Brain pericyte (primary cell): Measurements from ENCODE around the gene WDR33.
"Not testable (repeated sequence)": the region's sequence is repeated elsewhere in the genome, so short reads cannot be mapped to it uniquely, and the experiment has no call there.

Experiments
- DNase-seq: peaks from one replicate; pipeline ENCODE4 v3.0.0-alpha.2; 2012; ENCODE audit warnings: low read depth, low spot score

Gene WDR33

GRCh38 chr2:127810619-127811396 lies at the start of gene WDR33:
Gene WDR33 (minus strand): TSS chr2:127811171. CDS start chr2:127770981, 40,190 bp downstream.
- peak; percentile 49 for DNase-seq

DNA sequence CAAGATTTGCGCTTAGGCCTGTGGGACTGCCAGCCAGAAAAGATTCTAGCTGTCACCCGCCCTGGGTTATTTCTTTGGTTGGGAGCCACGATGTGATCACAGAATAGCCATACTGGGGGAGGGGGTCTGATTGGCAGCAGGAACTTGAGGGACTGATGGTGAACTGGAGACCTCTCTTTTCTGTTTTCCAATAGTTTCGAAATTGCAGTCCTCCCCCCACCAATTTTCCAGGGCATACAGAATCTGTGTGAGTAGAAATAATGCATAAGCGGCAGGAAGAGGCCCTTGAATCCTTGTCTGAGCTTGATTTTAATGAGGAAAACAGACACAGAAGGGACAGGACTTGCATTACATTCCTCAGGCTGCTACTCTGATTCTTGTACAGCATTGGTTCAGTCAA lies 49.2 kb upstream of the WDR33 start:
- DNase-seq: no peak

DNA sequence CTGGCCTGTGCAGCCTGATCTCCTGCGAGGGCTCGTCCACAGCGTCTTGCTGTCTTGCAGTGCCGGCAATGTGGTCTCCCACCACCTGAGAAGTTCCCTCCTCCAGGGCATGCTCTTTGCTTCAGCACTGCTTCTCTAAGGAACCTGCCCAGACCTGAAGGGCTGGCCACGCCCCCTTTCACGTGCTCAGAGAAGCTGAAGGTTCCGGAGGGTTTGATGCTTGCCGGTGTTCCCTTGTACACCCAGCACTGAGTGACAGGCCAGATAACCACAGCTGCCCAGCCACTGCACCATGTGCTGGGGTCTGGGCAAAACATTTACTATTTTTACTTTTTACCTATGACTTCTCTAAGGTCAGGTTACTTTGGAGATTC lies 48.7 kb upstream of the WDR33 start:
- DNase-seq: no peak

DNA sequence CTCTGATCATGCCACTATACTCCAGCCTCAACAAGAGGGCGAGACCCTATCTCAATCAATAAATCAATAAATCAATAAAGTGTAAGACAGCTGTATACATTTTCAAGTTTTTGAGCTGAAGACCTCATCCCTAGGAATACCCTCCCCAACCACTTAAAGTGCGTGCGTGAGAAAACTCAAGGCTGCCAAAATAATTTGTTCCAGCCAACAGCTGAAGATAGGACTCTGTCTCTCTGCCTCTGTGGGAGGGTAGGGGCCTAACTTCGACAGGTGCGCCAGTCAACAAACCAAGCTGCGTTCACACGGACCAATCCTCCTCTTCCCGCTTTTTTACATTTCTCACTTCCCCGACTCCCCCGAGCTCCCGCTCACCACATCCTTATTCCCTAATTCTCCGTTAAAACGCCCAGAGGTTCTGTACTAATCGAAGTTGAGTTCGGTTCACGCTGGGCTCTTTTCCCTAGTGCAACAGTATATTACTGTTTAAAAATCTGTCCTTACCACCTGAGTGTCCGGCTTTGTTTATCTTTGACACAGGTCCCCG lies 46.4 kb upstream of the WDR33 start:
- peak; percentile 3 for DNase-seq

DNA sequence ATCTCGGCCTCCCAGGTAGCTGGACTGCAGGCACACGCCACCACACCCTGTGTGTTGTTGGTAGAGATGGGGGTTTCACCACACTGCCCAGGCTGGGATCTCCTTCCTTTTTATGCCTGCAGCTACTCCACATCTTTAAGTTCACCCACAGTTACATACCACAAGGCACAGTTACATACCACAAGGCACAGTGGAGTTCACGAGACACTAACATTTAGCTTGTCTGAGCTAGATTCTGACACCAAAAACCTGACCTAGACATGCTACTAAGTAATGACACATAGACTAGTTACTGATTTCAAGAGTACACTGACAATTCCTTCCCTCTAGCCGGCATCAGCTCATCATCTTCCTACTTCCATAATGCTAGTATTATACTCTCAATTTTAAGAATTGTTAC lies 42.7 kb upstream of the WDR33 start:
- no peak for DNase-seq

GRCh38 chr2:127852388-127852787 lies 41.4 kb upstream of the WDR33 start:
- no peak for DNase-seq

GRCh38 chr2:127847931-127848330 lies 37.0 kb upstream of the WDR33 start:
- DNase-seq: no peak

DNA sequence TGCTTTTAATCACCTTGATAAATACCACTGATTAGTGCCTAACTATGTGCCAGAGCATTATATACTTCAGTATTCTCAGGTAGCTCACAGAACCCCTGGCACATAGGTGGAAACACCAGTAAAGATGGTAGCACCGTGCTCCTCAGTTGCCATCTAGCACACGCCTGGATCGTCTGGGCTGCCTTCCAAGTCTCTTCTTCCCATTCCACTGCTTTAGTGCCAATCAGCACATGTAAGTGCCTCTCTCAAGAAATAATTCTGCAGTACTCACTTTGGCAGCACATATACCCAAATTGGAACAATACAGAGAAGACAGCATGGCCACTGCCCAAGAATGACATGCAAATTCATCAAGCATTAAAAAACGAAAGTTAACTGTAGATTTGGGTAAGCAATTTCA lies 34.0 kb upstream of the WDR33 start:
- no peak for DNase-seq

DNA sequence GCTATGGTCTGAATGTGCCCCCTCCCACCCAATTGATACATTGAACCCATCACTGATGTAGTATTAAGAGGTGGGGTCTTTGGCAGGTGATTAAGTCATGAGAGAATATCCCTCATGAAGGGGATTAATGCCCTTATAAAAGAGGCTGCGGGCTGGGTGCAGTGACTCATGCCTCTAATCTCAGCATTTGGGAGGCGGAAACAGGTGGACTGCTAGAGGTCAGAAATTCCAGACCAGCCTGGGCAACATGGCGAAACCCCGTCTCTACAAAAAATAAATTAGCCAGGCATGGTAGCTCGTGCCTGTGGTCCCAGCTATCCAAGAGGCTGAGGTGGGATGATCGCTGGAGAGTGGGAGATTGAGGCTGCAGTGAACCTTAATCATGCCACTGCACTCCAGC lies 32.7 kb upstream of the WDR33 start:
- DNase-seq: no peak

GRCh38 chr2:127841466-127842178 lies 30.7 kb upstream of the WDR33 start:
- DNase-seq: no peak

- DNase-seq: no peak
These were observed 29.9 kb upstream of the WDR33 start for GRCh38 chr2:127840893-127841292.

DNA sequence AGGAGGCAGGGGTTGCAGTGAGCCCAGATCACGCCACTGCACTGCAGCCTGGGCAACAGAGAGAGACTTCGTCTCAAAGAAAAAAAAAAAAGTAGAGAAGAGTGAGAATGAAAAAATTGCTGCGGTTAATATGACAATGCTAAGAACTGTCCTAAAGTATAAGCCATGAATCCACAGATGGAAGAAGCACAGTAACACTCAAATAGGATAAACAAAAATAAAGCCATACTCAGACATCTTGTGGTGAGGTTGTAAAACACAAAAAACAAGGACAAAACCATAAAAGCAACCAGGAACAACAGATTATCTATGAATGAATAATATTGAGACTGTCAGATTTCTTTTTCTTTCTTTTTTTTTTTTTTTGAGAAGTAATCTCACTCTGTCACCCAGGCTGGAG lies 24.0 kb upstream of the WDR33 start:
- DNase-seq: no peak

DNA sequence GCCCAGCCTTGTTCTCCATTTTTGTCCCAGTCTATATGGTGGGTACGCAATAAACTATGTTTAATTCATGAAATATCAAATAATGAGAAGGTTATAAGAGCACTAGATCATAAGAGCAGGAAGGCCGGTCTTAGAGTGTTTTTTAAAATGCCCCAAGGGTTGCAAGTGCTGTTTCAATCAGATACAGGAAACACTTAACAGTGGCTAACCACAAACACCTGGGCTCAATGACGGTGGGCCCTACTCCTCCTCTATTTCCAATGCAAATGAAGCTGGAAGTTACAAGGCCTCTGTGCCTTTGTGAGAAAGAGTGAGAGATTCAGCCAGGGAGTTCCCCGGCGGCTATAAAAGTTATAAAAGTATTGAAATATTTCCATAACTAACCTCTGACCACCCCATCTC lies 18.9 kb upstream of the WDR33 start:
- no peak for DNase-seq

- DNase-seq: not testable (repeated sequence)
These were observed 15.7 kb upstream of the WDR33 start for GRCh38 chr2:127826708-127827107.

DNA sequence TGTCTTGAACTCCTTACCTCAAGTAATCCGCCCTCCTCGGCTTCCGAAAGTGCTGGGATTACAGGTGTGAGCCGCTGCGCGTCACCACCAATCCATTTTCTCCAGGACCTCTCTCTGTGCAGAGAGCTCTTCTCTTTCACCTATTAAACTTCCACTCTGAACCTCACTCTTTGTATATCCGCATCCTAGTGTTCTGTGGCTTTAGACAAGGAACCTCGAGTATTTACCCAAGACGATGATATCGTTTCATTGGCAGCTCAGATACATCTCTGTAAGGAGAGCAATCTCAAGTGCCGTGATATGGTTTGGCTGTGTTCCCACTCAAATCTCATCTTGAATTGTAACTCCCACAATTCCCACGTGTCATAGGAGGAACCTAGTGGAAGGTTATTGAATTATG lies 15.1 kb upstream of the WDR33 start:
- no peak for DNase-seq

DNA sequence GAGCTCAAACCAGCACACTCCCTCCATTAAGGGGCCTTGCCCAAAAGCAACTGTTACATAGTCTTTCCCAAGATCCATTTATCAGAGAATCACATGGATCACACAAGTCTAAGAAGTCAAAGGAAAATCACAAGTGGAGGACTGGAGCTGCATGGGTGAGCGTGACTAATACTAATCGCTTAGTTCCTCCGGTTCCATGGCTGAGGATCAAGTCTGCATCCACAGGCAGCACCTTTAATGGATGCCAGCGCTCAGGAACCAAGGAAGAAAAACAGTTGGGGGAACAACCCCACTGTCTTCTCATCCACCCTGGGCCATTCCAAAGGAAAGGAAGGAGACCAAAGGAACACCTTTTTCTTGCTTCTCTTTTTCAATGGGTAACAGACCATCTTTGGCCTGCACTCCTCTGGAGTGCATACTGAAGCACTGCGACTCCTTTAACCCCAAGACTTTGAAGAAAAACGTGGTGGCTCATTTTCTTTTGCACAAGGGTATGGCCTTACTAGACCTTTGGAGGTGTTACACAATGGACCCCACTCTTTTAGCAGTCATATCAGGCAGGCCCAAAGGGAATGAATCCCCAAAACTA lies 9.2 kb upstream of the WDR33 start:
- DNase-seq: no peak

- no peak for DNase-seq
These were observed 7.9 kb upstream of the WDR33 start for GRCh38 chr2:127818794-127819425.

GRCh38 chr2:127818241-127818640 lies 7.3 kb upstream of the WDR33 start:
- DNase-seq: no peak

DNA sequence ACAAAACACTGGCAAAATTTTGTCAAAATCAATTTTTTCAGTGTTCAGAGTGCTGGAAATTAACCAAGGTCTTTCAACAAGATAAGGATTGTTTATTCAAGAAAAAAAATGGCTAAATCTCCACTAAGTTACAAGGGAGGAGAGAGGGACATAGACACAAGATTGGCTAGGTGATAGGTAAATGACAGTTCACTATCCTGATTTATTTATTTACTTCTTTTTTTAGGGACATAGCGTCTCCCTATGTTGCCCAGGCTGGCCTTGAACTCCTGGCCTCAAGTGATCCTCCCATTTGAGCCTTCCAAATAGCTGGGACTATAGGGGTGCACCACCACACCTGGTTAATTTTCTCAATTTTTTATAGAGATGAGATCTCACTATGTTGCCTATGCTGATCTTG lies 3.7 kb upstream of the WDR33 start:
- no peak for DNase-seq

- not testable (repeated sequence) for DNase-seq
These were observed 1.5 kb upstream of the WDR33 start for GRCh38 chr2:127812441-127812840.

DNA sequence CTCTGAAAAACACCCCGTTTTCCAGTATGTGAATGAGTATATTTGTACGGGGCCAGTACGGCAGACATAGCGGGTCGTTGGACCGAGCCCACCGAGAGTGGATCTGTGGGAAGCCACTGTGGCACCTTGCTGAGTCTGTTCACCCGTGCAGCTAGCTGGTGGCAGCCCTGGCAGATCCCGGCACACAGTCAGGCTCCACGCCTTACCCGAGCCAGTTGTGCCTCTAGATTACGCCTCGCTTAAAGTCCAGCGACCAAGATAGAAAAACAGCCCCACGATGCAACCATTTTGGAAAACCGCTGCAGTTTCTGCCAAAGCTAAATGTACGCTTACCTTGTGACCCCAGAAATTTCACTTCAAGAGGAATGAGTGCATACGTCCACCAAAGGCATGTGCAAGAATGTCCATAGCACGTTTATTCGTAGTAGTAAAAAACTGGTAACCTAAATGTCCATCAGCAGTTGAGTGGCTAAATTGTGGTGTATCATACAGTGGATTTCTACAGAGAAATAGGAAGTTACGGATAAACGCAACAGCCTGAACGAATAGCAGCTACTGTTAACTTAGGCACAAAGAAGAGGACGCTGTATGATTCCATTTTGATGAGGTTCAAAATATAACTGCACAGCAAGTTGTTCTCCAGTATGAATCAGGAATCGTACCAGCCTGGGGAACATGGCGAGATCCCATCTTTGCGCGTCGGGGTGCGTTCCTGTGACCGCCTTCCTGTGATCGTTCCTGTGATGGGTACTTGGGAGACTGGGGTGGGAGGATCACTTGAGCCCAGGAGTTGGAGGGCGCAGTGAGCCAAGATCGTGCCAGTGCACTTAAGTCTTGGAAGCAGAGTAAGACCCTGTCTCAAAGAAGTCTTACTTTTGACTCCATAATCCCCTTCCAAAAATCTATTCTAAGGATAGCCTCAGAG lies 688 bp upstream of the WDR33 start:
- DNase-seq: no peak
